CD4-positive, alpha-beta T cell treated with Interferon gamma for 1 hour (primary cell): ENCODE results near the gene CENPX.
"Not testable (repeated sequence)": the region's sequence is repeated elsewhere in the genome, so short reads cannot be mapped to it uniquely, and the experiment has no call there.

Source experiments
- DNase-seq: peaks from one replicate; pipeline ENCODE4 v3.0.0-alpha.2; 2020

CENPX gene

DNA sequence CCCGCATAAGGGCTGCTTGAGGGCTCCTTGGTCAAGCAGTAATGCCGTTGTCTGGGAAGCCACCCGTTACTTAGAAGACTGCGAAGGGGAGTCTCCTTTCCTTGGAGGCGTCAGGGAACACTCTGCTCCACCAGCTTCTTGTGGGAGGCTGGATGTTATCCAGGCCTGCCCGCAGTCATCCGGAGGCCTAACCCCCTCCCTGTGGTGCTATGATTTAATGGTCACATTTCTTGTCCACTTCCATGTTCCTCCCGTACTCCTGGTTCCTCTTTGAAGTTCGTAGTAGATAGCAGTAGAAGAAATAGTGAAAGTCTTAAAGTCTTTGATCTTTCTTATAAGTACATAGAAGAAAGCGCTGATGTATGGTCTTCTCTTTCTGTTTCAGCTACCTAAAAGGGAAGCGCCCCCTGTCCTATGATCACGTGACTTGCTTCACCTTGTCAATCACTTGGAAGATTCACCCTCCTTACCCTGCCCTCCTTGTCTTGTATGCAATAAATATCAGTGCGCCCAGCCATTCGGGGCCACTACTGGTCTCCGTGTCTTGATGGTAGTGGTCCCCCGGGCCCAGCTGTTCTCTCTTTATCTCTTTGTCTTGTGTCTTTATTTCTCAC lies 16.2 kb upstream of the CENPX start:
- not testable (repeated sequence) for DNase-seq

DNA sequence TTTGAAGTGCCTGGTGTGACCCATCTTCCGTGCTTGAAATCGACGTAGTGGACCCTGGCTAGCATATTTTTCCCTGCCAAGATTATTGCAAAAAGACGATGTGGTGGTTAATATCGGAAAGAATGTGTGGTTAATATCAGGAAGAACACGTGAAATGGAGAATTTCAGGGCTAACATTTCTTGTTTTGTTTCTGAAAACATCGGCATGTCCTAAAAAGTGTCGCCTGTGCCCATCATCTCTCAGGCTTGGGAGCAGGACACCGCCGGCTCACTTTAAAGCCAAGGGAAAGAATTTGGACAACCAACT lies 15.2 kb upstream of the CENPX start:
- DNase-seq: no peak

DNA sequence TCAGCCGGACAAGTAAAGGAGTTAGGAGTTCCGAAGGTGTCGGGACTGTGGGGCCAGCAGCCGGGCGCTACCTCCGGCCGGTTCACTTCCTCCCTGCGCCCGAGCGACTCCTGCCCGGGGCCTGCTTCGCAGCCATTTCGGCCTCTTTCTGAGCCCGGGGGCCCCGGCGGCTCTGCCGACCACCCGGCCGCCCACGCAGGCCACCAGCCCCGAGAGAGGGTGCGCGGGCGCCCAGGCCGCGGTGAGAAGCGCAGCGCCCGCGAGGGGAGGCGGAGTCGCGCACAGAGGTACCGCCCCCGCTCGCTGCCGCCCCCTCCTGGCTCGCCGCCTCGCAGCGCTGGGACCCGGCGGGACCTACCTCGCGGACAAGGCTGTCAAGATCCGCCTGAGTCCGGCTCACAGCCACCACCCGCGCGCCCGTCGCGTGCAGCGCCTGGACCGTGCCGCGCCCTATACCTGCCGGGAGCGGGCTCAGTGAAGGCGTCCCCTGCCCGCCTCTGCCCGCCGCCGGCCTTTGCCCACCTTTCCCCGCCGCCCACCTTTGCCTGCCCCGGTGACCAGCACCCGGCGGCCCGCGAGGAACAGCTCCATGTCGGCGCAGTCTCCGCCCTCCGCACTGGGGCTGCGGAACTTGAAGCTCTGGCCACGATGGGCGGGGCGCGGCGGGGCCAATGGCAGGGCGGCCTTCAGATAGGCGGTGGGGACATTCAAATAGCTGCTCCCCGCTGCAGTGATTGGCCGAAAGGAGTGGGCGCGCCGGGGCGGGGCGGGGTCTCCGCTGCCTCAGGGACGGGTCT lies 14.6 kb upstream of the CENPX start, which contains the start of gene DCXR:
DCXR (minus strand) TSS at position 606 of the 797 bp plus-strand sequence; CDS start at position 591, 15 bp downstream.
- peak; percentile 96 for DNase-seq

DNA sequence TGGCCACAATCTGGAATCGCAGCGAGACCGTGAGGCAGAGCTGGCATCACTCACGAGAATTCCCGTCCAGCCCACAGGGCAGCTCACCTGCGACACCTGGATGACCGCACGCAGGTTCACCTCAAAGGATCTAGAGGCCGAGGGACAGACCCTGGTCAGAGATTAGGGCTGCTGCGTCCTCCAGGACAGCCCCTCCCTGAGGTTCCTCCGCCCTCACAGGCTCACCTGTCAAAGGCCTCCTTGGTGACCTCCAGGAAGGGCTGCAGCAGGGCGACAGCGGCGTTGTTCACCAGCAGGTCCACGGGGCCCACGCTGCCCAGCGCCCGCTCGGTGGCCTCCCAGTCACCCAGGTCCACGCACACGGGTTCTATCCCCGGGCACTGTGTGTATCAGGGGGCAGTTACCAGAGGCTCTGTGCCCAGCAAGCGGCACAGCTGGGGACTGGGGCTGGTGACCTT lies 14.0 kb upstream of the CENPX start:
- no peak for DNase-seq

DNA sequence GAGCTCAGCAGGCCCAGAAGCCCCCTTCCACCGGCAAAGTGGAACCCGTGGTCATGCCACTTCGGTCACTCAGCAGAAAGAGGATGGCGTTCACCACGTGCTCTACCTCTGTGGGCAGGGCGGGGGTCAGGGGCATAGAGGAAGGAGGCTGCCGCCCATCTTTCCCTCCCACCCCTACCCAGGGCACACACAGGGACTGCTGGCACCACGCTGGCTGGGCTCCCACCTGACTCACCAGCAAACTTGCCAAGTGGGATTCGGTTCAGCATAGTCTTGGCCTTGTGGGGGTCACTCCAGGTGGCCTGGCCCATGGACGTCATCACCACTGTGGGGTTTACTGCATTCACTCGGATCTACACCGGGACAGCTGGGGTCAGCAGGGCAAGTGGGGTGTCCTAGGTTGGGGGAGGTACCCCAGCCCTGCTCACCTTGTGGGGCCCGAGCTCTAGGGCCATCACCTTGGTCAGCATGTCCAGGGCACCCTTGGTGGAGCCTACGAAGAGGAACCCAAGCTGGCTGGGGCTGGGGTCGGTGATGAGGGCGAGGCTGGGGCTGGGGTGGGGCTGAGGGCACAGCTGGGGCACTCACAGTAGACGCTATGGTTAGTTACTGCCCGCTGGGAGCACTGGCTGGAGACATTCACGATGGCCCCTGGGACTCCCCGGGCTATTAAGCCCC lies 13.4 kb upstream of the CENPX start:
- no peak for DNase-seq

DNA sequence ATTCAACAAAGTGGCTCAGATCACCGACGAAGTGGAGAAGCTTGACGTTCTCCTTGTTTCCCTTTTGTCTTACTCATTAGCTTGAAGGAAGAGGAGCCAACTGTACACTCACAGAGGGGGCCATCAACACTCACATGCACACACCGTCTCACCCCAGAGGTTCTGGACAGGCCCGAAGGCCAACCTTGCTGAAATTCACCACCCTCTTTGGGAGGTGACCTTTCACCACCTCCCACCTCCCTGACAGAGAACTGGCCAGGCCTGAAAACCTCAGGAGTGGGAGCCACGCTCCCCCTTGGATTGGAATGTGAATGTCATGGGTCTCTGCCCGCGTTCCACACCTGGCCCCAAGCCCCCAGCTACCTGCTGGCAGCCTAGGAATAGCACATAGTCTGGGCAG lies 12.8 kb upstream of the CENPX start:
- no peak for DNase-seq

DNA sequence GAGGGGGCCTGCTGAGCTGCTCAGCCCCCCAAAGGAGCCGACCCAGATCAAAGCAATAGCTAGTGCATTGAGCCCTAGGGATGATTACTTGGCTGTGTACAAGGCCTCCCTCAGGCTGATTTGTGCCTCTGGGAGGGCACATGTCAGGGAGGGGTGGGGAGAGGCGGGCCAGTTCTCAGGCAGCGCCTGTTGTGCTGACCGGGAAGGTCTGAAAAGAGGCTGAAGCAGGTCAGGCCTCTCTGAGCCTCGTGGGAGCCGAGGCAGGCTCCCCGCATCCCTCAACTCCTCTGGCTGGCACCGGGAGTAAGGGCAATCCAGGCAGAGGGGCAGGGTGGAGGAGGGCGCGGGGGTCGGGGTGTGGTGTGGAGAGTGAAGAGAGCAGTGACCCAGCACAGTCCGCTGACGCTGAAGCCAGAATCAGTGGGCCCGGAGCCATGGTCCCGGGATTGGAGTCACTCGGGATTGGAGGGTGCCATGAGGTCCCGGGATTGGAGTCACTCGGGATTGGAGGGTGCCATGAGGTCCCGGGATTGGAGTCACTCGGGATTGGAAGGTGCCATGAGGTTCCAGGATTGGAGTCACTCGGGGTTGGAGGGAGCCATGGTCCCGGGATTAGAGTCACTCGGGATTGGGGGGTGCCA lies 11.8 kb upstream of the CENPX start:
- DNase-seq: no peak

DNA sequence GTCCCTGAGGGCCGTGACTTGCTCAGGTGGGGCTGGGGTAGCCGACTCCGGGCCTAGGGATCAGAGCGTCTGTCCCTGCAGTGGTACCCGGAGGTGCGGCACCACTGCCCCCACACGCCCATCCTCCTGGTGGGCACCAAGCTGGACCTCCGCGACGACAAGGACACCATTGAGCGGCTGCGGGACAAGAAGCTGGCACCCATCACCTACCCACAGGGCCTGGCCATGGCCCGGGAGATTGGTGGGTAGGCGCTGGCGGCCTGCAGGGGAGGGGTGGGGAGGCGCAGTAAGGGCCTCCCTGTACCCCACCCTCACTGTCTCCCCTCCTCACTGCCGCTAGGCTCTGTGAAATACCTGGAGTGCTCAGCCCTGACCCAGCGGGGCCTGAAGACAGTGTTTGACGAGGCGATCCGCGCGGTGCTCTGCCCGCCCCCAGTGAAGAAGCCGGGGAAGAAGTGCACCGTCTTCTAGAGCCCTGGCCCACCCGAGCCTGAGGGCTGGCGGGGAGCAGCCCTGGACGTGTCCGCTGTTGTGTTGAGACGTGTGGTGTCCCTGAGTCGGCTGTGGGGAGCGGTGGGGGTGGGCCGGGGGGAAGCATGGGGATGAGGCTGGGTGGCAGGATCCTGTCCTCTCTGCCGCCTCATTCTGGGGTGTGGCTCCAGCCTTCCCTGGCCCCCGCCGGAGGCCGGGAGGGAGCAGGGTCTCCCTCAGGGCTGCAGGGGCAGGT lies 10.8 kb upstream of the CENPX start:
- DNase-seq: no peak

DNA sequence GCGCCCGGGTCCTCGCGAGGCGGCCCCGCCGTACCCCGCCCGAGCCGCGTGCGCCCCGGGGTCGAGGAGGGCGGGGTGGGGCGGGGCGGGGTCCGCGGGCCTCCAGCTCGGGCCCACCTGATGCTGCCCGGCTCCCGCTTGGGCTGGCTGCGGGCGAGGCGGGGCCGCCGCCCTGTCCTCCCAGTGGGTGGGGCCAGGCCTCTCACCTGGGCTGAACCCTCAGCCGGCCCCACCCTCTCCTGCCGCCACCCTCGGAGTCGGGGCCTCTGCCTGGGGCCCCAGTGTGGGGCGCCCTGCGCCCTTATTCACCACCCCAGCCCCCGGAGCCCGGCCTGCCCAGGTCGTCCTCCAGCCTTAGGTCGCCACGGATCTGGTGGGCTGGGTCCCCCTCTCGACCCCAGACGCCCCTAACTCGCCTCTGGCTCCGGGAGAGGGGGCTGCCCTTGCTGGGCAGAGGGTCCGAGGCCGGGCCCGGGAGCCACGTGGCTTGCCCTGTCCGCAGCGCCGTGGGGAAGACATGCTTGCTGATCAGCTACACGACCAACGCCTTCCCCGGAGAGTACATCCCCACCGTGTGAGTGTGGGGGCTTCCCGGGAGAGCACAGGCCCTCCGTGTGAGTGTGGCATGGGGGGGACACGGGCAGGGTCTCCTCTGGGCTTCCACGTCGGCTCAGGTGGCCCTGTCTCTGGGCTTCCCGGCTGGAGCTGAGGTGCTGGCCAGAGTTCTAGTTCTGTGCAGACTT lies 9.4 kb upstream of the CENPX start:
- peak; percentile 21 for DNase-seq

DNA sequence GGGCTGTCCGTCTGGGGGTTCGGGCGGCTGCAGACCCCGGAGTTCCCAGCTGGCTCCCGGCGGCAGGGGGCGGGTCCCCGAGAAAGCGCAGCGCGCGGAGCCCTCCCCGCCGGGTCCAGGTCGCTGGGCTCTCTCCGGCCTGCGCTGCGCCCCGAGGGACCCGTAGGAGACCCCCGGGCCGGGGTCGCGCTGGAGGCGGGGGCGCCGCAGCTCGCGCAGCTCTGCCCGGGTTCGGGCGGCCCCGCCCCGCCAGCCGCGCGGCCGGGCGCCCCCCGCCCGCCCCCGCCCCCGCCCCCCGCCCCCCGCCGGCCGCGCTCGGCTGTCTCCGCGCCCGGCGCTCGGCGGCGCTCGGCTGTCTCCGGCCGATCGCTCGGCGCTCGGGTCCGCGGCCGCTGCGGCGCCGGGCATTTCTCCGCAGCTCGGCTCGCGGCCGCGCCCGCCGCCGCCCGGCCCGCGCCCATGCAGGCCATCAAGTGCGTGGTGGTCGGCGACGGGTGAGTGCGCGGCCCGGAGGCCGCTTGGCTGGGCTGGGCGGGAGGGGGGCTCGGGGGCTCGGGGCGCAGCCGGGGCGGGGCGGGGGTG lies 8.7 kb upstream of the CENPX start, which contains the start of gene RAC3:
RAC3 (plus strand) TSS at position 376 of the 582 bp plus-strand sequence; CDS start at position 460, 84 bp downstream.
- no peak for DNase-seq

DNA sequence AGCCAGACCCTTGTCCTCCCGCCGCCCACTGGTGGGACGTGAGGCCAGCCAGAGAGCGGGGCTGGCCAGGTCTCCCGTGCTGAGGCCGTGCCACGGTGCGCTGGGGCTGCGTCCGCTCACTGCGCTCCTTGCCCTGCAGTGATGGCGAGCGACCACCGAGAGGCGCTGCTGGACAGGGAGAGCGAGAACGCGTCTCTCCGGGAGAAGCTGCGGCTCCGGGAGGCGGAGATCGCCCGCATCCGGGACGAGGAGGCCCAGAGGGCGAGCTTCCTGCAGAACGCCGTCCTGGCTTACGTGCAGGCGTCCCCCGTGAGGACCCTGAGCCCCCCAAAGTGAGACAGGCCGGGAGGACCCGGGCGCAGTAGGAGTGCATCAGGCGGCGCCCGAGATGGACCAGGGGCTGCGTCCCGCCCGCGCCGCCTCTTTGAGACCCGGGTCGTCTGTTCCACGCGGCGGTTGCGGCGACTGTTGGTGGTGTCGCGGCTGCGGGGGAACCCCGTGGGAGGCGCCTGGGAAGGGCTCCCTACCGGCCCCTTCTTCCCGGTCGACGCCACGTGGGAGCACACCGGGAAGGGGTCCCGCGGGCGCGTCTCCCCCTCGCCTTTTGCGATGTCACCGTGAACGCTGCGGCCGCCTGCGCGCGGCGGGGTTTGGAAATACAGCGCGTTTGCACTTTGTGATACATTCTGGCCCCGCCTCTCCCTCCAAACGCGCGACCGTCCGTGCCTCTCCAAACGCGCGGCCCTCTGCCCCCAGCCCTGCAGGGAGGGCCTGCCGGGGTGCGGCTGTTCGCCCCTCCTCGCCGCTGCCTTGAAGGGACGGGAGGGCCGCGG lies 8.0 kb upstream of the CENPX start:
- peak; percentile 79 for DNase-seq

DNA sequence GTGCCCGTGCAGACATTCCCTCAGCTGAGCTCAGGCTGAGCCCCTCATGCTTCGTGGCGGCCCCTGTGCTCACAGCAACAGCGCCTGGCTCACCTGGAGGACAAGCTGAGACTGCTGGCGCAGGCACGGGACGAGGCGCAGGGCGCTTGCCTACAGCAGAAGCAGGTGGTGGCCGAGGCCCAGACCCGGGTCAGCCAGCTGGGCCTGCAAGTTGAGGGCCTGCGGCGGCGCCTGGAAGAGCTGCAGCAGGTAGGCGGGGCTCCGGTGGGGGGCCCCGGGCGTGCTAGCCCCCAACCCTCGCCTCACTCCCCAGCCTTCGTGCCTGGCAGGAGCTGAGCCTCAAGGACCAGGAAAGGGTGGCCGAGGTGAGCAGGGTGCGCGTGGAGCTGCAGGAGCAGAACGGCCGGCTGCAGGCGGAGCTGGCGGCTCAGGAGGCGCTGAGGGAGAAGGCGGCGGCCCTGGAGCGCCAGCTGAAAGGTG lies 7.4 kb upstream of the CENPX start:
- DNase-seq: no peak

DNA sequence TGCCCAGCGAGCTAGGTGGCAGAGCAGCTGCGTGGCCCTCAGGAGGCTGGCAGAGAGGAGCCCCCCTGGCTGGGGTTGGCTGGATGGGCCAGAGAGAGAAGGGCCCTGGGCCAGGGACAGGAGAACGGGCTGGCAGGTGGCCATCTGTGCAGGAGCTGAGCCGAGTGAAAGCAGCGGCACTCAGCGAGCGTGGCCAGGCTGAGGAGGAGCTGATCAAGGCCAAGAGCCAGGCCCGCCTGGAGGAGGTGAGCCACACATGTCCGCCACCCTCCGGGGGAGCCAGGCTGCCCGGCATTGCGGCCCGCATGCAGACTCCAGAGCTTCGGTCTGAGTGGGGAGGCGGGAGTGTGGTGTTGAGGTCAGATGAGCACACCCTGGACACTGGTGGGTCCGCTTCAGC lies 6.7 kb upstream of the CENPX start:
- no peak for DNase-seq

DNA sequence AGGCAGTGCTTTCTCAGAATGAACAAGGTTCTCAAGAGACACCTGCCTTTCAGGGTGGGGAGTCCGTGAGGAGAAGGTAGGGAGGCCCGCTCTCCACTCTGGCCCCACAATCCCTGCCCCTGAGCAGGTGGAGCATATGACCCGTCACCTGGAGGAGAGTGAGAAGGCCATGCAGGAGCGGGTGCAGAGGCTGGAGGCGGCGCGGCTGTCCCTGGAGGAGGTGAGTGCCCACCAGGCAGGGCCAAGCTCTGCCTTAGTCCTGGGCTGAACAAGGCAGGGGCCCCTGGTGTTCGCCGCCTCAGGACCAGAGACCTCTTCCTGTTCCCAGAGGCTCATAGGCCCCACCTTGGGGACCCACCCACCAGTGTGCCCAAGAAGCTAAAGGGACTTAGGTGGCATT lies 6.3 kb upstream of the CENPX start:
- no peak for DNase-seq

DNA sequence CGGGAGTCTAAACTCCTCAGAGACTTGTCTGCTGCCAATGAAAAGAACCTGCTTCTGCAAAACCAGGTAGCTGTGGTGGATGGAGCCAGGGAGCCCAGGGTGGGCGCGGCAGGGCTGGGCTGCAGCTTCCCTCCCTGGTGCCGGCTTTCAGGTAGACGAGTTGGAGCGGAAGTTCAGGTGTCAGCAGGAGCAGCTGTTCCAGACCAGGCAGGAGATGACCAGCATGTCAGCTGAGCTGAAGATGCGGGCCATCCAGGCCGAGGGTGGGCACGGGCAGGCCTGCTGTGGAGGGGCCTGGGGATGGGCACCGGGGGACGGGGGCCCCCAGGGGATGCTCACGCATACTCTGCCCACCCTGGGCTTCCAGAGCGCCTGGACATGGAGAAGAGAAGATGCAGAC lies 5.6 kb upstream of the CENPX start:
- DNase-seq: no peak

DNA sequence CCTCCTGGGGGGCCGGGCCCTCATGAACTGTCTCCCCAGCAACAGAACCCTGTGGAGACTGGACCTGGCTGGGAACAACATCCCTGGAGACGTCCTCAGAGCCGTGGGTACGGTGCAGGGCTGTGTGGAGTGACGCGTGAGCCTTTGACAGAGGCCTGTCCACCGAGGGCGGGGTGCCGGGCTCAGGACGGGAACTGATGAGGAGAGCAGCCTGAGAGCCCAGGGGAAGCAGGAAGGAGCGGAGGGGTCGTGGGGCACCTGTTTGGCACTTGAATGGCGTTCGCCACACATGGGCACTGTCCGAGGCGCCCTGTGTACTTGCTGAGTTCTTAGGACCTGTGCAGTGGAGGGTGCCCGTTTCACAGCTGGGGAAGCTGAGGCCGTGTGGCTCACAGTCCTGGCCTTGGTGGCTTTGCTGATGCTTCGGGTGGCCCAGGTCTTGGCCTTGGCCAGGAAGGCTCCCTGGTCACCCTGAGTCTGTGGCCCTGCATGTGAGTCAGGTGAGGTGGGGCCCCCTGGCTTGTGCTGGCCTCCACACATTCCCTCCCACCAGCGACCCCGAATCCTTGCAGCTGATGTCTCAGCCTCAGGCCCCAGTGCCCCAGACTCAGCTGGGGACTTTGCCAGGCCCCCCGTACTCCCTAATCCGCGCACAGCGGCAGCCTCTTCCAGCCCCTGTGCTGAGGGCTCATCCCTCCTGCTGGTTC lies 2.9 kb upstream of the CENPX start:
- DNase-seq: no peak

DNA sequence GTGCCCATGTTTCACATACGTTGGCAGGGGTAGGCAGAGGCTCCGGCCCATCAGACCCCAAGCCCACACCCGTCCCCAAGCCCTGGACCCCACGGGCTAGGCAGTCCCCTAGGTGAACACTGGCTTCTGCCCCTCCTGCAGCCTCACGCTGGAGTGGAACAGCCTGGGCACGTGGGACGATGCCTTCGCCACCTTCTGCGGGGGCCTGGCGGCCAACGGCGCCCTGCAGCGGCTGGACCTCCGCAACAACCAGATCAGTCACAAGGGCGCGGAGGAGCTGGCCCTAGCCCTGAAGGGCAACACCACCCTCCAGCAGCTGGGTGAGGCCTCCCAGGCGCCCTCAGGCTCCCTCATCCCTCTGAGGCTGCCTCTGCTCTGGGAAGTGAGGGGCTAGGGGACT lies 2.2 kb upstream of the CENPX start:
- DNase-seq: no peak

DNA sequence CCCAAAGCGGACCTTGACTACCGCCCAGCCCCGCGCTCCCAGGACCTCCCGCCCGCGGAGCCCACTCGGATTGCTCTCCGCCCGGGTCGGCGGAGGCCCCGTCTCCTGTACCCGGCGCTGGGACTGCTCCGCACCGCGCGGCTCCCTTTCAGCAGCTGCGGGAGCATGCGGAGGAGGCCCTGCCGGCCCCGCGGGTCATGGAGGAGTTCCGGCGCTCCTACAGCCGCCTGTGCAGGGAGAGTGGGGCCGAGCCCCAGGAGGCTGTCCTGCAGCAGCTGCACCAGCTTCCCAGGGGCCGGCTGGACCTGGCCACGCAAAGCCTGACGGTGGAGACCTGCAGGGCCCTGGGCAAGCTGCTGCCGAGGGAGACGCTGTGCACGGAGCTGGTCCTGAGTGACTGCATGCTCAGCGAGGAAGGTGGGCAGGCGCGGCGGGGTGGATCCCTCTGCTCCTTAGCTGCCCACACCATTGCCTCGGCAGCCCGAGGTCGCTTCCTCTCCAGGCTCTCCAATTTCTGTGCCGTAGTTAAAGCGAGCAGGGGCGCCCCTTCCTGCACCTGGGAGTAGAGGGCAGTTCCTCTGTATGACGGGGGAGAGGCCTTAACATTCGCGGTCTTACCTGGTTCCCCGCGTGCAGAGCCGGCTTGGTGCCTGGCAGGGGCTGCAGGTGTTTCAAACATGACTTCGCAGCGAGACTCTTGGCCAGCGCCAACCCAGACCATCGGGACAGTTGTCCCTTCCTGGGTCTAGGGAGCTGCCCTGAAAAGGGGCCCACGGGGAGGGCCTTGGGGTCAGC lies 966 bp upstream of the CENPX start:
- DNase-seq: no peak

DNA sequence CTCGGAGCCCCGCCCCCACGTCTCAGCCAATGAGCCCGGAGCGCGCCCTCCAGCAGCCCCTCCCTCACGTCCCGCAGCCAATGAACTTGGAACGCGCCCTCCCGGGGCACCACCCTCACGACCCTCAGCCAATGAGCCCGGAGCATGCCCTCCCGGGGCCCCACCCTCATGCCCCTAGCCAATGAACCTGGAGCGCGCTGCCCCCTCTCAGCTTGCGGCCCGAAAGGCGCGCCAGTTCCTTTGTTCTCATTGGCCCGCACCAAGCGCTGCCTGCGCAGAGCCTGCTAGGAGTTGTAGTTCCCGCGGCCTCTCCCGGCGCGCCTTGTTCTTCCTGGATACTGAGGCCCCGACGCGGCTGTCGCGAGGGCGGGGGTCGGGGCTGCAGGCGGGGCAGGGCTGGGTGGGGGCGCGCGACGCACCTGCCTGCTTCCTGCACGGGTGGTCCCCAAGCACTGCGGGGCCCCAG lies 336 bp upstream of the CENPX start, which contains the start of gene LRRC45:
LRRC45 (plus strand) TSS at position 325 of the 466 bp plus-strand sequence. CDS start 339 bp downstream, outside the sequence.
- peak; percentile 100 for DNase-seq
